HUES48 (cell line): ENCODE measurements around the gene CPNE8.

ENCODE experiments used
- H3K27ac ChIP-seq: one replicate; pipeline ENCODE4 v1.7.0; 2013; ENCODE audit warnings: low read depth, low read length, inconsistent platforms
- H3K27me3 ChIP-seq: 2 replicates; pipeline ENCODE4 v1.6.1; 2013; ENCODE audit warnings: mild to moderate bottlenecking, low read length; ENCODE audit not compliant: control insufficient read depth, insufficient read depth
- H3K36me3 ChIP-seq: 2 replicates; pipeline ENCODE4 v1.6.1; 2013; ENCODE audit warnings: low read length; ENCODE audit not compliant: control insufficient read depth, insufficient read depth
- H3K4me1 ChIP-seq: 2 replicates; pipeline ENCODE4 v1.6.1; 2013; ENCODE audit warnings: mild to moderate bottlenecking, low read length; ENCODE audit not compliant: control insufficient read depth, insufficient read depth
- H3K4me3 ChIP-seq: 2 replicates; pipeline ENCODE4 v1.5.1; 2013; ENCODE audit warnings: mild to moderate bottlenecking, low read depth, low read length
- H3K9ac ChIP-seq: 2 replicates; pipeline ENCODE4 v1.6.1; 2013; ENCODE audit warnings: mild to moderate bottlenecking, low read depth, low read length, moderate library complexity
- H3K9me3 ChIP-seq: 2 replicates; pipeline ENCODE4 v1.6.1; 2013; ENCODE audit warnings: low read length; ENCODE audit not compliant: control insufficient read depth, insufficient read depth

Gene CPNE8

DNA sequence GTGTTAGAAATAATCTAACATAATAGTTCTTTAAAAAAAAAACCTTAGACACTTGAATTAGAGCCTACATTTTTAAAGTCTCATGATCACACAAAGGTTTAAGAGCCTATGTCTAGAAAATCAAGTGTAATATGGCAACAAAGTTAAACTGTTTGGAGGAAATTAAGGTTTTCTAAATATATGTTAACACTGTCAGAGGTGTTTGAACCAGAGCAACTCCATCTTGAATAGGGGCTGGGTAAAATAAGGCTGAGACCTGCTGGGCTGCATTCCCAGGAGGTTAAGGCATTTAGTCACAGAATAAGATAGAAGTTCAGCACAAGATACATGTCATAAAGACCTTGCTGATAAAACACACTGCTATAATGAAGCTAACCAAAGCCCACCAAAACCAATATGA is 12.4 kb downstream of the CPNE8 start:
- H3K27ac ChIP-seq, result no peak overlapping the region
- peaks cover 6% of the 10 kb centered on the region; the same call in 1 of the 2 replicates for H3K9me3 ChIP-seq
- no peaks in the 10 kb centered on the region for H3K36me3 ChIP-seq
- no peak overlapping the region for H3K4me3 ChIP-seq
- H3K4me1 ChIP-seq, result peaks cover 16% of the 10 kb centered on the region
- H3K27me3 ChIP-seq, result no peaks in the 10 kb centered on the region
- H3K9ac ChIP-seq, result no peak overlapping the region

DNA sequence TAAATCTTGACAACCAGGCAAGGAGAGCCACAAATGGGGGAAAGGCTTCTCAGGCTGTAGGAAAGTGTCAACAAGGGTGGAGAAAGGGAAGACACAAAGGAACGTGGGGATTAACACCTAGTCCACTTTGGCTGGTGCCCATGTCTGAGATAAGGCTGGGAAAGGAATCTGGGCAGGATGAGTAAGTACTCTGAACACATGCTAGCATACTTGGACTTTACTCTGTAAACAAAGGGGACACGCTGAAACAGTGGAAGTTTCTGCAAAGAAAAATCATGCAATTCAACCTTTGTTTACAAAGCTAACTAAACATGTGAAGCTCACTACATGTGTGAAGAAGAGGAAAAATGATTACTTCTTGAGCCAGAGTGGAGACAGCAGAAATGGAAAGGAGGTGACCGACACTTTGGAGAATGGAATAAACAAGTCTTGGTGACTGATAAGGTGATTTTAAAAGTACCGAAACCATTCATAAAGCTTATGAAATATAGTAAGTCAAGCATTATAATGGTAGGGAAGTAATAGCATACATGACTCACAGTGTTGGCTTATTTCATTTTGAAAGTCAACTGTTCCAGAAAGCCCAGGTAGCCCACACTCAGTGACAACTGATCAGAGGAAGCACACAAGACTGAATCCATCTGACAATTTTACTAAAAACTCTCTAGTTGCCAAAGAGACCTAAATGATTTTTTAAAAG is 13.2 kb downstream of the CPNE8 start:
- Histone ChIP-seq H3K27ac (no peak overlapping the region), H3K4me1 (peaks cover 10% of the 10 kb centered on the region), H3K27me3 (no peaks in the 10 kb centered on the region), H3K36me3 (no peaks in the 10 kb centered on the region), H3K9me3 (peaks cover 6% of the 10 kb centered on the region; the same call in 1 of the 2 replicates), H3K9ac (no peak overlapping the region), H3K4me3 (no peak overlapping the region)

DNA sequence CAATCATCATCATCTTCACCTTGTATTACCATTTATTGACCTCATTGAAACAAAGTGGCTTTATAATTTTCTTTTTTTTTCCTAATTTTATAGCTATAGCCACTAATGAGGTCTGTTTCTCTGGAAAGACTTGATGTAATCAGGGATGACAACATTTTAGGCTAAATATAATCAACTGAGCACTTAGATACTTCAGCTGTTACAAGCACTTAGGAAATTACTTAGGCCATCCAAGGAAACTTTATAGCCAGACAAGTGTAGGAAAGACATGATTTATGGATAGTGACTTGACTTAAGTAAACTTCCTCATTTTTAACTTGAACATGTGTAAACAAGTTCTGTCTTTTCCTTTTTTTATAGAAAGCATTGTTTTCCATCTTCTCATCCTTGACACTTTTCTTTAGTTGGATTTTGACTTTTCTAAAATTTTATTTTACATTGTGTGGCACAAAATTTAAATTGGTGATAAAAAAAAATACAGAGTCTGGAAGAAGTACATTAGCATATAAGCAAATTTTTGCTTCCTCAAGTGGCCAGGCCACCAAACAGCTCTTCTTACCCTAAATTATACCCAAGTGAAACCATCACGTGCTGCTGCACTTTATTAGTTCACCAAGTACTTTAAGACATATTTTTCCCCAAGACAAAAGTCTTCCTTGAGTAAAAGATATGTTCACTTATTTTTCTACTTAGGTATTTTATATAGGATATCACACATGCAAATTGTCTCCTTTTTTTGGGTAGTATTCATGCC is 15.1 kb downstream of the CPNE8 start:
- Histone ChIP-seq H3K4me3 (no peak overlapping the region), H3K9ac (no peak overlapping the region), H3K27ac (no peak overlapping the region), H3K36me3 (no peaks in the 10 kb centered on the region), H3K27me3 (no peaks in the 10 kb centered on the region), H3K9me3 (peaks cover 6% of the 10 kb centered on the region; the same call in 1 of the 2 replicates), H3K4me1 (no peaks in the 10 kb centered on the region)

- H3K4me1 ChIP-seq, result no peaks in the 10 kb centered on the region
- H3K27me3 ChIP-seq, result no peaks in the 10 kb centered on the region
- H3K9ac ChIP-seq, result no peak overlapping the region
- H3K4me3 ChIP-seq, result no peak overlapping the region
- no peaks in the 10 kb centered on the region for H3K36me3 ChIP-seq
- H3K27ac ChIP-seq, result no peak overlapping the region
- peaks cover 6% of the 10 kb centered on the region; the same call in 1 of the 2 replicates for H3K9me3 ChIP-seq
These were observed 16.0 kb downstream of the CPNE8 start for GRCh38 chr12:38889297-38889815.

- no peak overlapping the region for H3K27ac ChIP-seq
- H3K4me1 ChIP-seq, result no peaks in the 10 kb centered on the region
- H3K9me3 ChIP-seq, result peaks cover 6% of the 10 kb centered on the region; the same call in 1 of the 2 replicates
- no peak overlapping the region for H3K4me3 ChIP-seq
- H3K9ac ChIP-seq, result no peak overlapping the region
- no peaks in the 10 kb centered on the region for H3K27me3 ChIP-seq
- no peaks in the 10 kb centered on the region for H3K36me3 ChIP-seq
These were observed 17.6 kb downstream of the CPNE8 start for GRCh38 chr12:38887770-38888169.

DNA sequence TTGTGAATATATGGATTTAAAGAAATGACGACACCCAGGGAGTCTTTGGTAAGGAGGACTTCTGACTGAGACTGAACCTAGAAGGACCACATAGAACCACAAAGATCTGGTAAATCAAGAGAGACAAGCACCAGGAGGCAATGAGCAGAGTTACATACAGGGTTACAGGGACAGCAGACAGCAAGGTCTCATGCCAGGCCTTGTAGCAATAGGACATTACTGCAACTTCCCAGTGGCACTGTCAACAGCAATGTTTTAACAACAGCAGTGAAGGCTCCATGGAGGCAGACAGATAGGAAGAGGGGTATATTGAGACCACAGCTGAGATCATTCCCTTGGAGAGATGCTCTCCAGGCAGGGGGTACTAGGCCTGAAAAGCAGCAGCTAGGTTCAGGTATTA is 18.5 kb downstream of the CPNE8 start:
- Histone ChIP-seq H3K4me3 (no peak overlapping the region), H3K9me3 (peaks cover 2% of the 10 kb centered on the region; the same call in 1 of the 2 replicates), H3K36me3 (no peaks in the 10 kb centered on the region), H3K27me3 (no peaks in the 10 kb centered on the region), H3K9ac (no peak overlapping the region), H3K27ac (no peak overlapping the region), H3K4me1 (no peaks in the 10 kb centered on the region)

DNA sequence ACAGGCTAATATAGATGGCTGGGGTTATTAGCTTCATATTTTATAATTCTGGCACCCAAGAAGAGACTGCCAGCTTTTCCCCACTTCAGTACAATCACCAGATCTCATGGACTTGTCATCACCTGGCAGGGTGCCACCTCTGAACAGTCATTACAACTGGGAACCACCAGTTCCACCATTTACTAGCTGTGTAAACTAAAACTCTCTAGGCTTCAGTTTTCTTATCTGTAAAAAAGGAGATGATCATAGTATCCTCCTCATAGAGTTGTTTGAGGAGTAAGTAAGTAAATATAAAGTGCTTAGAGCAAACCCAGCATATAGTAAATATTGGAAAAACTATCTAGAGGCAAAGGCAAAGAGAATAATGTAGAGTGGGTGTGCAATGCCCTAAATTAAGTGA is 19.3 kb downstream of the CPNE8 start:
- no peak overlapping the region for H3K27ac ChIP-seq
- no peak overlapping the region for H3K9ac ChIP-seq
- H3K9me3 ChIP-seq, result no peaks in the 10 kb centered on the region
- H3K4me1 ChIP-seq, result no peaks in the 10 kb centered on the region
- H3K27me3 ChIP-seq, result no peaks in the 10 kb centered on the region
- H3K4me3 ChIP-seq, result no peak overlapping the region
- H3K36me3 ChIP-seq, result no peaks in the 10 kb centered on the region

GRCh38 chr12:38884666-38885065 is 20.7 kb downstream of the CPNE8 start:
- Histone ChIP-seq H3K27me3 (no peaks in the 10 kb centered on the region), H3K4me1 (no peaks in the 10 kb centered on the region), H3K9ac (no peak overlapping the region), H3K27ac (no peak overlapping the region), H3K36me3 (no peaks in the 10 kb centered on the region), H3K4me3 (no peak overlapping the region), H3K9me3 (peaks cover 4% of the 10 kb centered on the region; the same call in 1 of the 2 replicates)

DNA sequence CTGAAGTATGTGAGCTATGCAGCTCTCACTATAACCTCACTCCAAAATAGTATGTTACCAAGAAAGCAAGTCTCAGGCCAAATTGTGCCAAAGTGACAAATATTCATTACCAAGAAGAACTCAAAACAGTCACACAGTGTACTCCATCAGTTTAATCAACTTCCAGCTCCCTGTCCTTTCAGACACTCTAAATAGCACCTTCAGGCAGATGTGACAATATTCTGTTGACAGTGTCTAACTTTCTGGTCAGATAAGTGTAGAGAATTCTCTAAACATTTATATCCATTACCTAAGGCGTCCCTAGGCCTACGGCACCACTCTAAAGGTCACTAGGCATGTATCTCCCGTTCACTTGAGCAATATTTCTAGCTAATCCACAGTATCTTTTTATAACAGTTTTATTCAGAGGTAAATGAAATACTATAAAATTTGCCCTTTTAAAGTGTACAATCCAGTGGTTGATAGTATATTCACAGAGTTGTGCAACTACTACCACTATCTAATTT is 21.7 kb downstream of the CPNE8 start:
- Histone ChIP-seq H3K27me3 (no peaks in the 10 kb centered on the region), H3K27ac (no peak overlapping the region), H3K9ac (no peak overlapping the region), H3K36me3 (no peaks in the 10 kb centered on the region), H3K4me3 (no peak overlapping the region), H3K9me3 (peaks cover 4% of the 10 kb centered on the region; the same call in 1 of the 2 replicates), H3K4me1 (peaks cover 2% of the 10 kb centered on the region; the same call in 1 of the 2 replicates)

DNA sequence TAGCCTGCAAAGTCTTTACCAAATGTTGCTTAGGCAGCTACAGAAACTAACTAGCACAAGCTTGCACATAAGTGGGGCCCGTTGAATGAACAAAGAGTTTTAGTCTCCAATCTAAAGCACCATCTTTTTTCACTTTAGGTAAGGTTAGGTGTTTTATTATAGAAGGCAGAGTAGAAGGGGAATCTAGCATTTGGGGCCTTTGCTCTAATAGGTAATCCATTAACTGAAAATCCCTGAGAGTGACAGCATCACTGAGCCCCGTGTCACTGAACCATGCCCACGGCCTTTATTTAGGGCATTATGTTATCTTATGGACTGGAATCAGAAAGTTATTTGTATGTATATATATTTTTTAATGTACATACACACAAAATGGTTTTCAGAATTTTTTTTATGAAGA is 25.1 kb downstream of the CPNE8 start:
- no peak overlapping the region for H3K4me3 ChIP-seq
- H3K9me3 ChIP-seq, result peaks cover 4% of the 10 kb centered on the region; the same call in 1 of the 2 replicates
- H3K27me3 ChIP-seq, result no peaks in the 10 kb centered on the region
- H3K36me3 ChIP-seq, result no peaks in the 10 kb centered on the region
- no peak overlapping the region for H3K27ac ChIP-seq
- peaks cover 13% of the 10 kb centered on the region for H3K4me1 ChIP-seq
- H3K9ac ChIP-seq, result no peak overlapping the region

DNA sequence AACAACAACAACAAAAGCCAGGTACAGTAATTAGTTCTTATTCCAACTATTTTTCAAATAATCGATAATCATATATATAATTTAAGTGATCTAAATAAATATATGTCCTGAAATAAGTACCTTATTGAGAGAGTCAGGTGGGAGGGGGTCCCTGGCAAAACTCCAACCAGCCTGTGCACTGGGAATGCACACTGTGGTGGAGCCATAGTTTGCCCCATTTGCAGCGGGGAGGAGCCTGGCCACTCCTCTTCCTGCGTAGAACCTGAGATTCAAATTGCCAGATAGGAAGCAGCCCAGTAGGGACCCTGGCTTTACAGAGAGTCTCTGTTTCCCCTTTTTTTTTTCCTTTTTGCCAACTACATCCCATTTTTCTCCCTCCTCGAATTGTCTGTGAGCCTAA is 26.4 kb downstream of the CPNE8 start:
- Histone ChIP-seq H3K36me3 (no peaks in the 10 kb centered on the region), H3K9ac (no peak overlapping the region), H3K4me3 (no peak overlapping the region), H3K27ac (no peak overlapping the region), H3K27me3 (no peaks in the 10 kb centered on the region), H3K4me1 (peaks cover 13% of the 10 kb centered on the region), H3K9me3 (peaks cover 4% of the 10 kb centered on the region; the same call in 1 of the 2 replicates)
